GM18909 (cell line): ENCODE measurements around the gene KRTAP9-3.
"Not testable (repeated sequence)": the region's sequence is repeated elsewhere in the genome, so short reads cannot be mapped to it uniquely, and the experiment has no call there.

Experiments
- ATAC-seq: cut with Tn5 transposase; IDR thresholded peaks from one replicate; pipeline ENCODE4 v1.9.1; 2021; ENCODE audit warnings: mild to moderate bottlenecking; ENCODE audit not compliant: unreplicated experiment, poor library complexity

The KRTAP9-3 gene

DNA sequence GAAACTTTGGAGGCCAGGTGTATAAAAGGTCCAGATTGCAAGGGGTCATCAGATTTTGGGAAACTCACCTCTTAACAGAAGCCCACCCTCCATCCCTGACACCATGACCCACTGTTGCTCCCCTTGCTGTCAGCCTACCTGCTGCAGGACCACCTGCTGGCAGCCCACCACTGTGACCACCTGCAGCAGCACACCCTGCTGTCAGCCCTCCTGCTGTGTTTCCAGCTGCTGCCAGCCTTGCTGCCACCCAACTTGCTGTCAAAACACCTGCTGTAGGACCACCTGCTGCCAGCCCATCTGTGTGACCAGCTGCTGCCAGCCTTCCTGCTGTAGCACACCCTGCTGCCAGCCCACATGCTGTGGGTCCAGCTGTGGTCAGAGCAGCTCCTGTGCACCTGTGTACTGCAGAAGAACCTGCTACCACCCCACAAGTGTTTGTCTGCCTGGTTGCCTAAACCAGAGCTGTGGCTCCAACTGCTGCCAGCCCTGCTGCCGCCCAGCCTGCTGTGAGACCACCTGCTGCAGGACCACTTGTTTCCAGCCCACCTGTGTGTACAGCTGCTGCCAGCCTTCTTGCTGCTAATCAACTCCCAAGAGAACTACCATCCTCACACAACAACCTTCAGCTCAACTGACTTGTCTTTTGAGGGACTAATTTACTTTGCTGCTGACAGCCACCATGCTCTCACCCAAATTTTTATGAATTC, at the start of gene KRTAP9-3:
Gene KRTAP9-3, plus strand, starts transcription at position 51 of the 707 bp plus-strand sequence. Its CDS starts 53 bp downstream, at position 104.
- ATAC-seq = not testable (repeated sequence)

- no peak for ATAC-seq
These were observed 47.7 kb upstream of the KRTAP9-3 start, which contains the start of gene KRTAP4-1 for GRCh38 chr17:41184480-41184961. TSS of gene KRTAP4-1 (minus strand) at chr17:41184911. CDS start at chr17:41184854, 57 bp downstream.

- ATAC-seq = no peak
These were observed 47.2 kb upstream of the KRTAP9-3 start for GRCh38 chr17:41185001-41185400.

DNA sequence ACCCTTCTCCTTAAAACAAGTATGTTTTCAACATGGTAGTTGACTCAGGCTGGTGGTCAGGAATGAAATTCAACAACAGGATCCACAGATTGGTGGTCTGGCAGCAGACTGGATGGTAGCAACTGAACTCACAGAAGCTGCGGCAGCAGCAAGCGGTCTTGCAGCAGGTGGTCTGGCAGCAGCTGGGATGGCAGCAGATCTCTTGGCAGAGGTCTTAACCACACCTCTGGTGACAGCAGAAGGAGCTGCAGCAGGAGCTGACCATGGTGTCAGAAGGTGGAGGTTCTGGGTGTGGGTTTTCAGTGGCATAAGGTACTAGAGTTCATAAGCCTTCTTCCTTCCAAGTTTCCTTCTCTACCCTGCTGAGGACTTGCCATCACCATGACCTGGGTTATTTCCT, 45.4 kb upstream of the KRTAP9-3 start:
- ATAC-seq = no peak

DNA sequence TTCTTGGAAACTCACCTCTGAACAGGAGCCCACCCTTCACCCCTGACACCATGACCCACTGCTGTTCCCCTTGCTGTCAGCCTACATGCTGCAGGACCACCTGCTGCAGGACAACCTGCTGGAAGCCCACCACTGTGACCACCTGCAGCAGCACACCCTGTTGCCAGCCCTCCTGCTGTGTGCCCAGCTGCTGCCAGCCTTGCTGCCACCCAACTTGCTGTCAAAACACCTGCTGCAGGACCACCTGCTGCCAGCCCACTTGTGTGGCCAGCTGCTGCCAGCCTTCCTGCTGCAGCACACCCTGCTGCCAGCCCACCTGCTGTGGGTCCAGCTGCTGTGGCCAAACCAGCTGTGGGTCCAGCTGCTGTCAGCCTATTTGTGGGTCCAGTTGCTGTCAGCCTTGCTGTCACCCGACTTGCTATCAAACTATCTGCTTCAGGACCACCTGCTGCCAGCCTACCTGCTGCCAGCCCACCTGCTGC, 42.4 kb upstream of the KRTAP9-3 start, which contains the start of gene KRTAP9-1:
Gene KRTAP9-1, plus strand, starts transcription at position 51 of the 482 bp plus-strand sequence. Its CDS starts 0 bp downstream, at position 51.
- not testable (repeated sequence) for ATAC-seq

GRCh38 chr17:41190328-41190727, 41.9 kb upstream of the KRTAP9-3 start:
- ATAC-seq = no peak

DNA sequence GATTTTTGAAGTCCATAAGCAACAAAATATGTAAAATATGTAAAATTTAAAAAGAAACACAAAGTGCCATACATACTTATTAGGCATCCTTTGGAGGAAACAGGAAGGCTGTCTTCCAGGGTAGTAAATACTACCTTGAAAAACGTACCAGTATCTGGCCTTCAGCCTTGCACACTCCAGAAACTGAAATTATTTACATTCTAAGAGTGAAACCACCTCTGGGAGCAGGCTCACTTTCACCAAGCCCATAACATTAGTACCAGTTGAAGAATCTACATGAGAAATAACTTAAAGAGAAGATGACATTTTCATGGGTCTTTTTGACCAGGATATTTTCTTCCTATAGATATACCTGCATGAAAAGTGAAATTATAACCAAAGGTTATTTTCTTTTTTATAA, 36.2 kb upstream of the KRTAP9-3 start:
- no peak for ATAC-seq

GRCh38 chr17:41199421-41200078, 32.7 kb upstream of the KRTAP9-3 start:
- no peak for ATAC-seq

DNA sequence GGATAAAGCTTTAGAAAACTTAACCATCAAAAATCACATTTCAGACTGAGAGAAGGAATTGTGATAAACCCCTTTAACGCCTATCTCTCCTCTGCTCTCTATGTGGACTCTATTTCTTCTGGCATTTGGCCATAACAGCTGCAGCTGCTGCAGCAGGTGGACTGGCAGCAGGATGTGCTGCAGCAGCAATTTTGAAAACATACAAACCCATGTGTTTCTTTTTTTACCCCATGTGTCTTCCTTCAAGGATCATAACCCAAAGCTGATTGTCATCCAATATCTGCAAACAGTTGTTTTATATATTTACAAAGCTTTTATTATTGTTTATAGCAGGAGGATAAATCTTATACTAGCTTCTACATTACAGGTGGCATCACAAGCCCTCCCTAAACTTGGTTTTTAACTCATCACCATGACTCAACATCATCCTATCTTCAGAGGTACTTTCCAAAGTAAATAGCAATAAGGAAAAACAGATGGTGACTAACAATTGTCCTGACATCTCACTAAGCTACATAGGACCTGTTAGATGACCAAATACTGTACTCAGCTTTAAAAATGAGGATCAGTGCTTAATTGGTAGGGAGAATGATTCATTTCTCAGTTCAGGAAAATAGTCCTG, 20.3 kb upstream of the KRTAP9-3 start:
- ATAC-seq = no peak

DNA sequence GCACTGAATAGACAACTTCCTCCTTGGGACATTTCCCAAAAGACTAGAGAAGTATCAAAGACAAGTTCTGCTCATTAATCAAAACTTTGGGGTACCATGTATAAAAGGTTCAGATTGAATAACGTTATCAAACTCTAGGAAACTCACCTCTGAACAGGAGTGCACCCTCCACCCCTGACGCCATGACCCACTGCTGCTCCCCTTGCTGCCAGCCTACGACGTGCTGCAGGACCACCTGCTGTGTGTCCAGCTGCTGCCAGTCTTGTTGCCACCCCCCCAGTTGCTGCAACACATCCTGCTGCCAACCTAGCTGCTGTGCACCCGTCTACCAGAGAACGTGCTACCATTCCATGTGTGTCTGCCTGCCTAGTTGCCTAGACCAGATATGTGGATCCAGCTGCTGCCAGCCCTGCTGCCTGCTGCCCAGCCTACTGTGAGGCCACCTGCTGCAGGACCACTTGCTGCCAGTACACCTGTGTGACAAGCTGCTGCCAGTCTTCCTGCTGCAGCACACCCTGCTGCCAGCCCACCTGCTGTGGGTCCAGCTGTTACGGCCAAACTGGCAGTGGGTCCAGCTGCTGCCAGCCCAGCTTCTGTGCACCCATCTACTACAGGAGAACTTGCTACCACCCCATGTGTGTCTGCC, 19.6 kb upstream of the KRTAP9-3 start:
- ATAC-seq = no peak

DNA sequence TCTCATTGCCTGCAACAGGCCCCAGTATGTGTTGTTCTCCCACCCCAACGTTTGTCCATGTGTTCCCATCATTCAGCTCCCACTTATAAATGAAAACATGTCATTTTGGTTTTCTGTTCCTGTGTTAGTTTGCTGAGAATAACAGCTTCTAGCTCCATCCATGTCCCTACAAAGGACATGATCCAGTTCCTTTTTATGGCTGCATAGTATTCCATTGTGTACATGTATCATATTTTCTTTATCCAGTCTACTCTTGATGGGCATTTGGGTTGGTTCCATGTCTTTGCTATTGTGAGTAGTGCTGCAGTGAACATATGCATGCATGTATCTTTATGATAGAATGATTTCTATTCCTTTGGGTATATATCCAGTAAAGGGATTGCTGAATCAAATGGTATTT, 16.6 kb upstream of the KRTAP9-3 start:
- ATAC-seq = no peak

GRCh38 chr17:41223821-41224220, 8.4 kb upstream of the KRTAP9-3 start:
- no peak for ATAC-seq

DNA sequence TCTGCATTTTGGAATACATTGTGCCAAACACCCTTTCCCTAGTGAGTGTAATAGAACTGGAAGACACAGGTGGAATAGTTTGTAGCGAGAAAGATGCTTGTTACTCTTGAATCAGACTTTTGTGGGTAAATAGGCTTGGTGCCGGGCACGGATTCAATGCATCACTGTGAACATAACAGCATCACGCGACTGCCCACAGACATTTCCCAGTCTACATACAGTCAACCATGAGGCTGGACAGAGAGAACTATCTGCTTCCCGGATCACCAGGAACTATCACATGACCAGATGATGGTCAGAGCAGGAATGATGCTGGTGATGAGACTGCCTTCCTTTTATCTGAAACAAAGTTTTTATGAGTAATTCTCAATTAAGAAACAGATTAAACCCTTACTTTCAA, 6.2 kb upstream of the KRTAP9-3 start:
- ATAC-seq = no peak

- ATAC-seq = not testable (repeated sequence)
These were observed 5.6 kb upstream of the KRTAP9-3 start, which contains the start of gene KRTAP9-2 for GRCh38 chr17:41226598-41227095. TSS of gene KRTAP9-2 (plus strand) at chr17:41226648. CDS start at chr17:41226655, 7 bp downstream.

DNA sequence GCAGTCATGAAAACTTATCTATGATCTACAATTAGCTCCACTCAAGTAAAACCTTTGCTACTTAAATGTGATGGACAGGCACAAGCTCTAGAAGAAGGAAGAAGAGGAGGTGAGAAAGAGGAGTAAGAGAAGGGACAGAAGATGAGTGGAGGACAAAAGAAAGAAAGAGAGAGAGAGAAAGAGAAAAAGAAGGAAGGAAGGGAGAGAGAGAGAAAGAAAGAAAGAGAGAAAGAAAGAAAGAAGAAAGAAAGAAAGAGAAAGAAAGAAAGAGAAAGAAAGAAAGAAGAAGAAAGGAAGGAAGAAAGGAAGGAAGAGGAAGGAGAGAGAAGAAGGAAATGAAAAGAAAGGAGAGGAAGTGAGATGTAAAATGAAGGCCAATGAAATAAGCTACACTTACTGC, 2.2 kb upstream of the KRTAP9-3 start:
- ATAC-seq = no peak

DNA sequence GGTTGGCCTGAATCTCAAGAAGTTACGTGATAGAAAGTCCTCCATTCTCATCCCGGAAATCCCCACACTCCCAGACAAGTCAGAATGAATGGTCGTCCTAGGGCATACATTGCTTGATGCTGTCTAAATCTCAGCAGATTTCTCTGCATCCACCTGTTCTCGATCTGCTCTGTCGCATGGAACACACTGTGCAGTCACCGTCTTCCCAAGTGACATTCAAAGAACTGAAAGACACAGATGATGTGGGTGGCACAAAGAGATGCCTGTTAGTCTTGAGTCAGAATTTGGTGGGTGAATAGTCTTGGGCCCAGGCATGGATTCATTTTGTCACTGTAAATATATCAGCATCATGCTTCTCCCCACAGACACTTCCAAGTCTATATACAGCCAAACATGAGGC, 518 bp upstream of the KRTAP9-3 start:
- no peak for ATAC-seq

DNA sequence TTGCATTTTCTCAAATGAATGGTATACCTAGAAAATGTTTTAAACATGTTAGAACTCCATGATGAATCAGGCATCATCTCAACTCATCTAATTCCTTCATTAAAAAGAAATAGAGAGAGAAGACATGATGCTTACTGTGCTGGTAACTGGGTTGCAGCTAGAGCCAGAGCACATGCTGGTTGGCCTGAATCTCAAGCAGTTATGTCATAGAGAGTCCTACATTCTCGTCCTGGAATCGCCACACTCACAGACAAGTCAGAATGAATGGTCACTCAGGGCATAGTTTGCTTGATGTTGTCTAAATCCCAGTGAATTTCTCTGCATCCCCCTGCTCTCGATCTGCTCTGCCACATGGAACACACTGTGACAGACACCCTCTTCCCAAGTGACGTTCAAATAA, 4.9 kb downstream of the KRTAP9-3 start:
- not testable (repeated sequence) for ATAC-seq

DNA sequence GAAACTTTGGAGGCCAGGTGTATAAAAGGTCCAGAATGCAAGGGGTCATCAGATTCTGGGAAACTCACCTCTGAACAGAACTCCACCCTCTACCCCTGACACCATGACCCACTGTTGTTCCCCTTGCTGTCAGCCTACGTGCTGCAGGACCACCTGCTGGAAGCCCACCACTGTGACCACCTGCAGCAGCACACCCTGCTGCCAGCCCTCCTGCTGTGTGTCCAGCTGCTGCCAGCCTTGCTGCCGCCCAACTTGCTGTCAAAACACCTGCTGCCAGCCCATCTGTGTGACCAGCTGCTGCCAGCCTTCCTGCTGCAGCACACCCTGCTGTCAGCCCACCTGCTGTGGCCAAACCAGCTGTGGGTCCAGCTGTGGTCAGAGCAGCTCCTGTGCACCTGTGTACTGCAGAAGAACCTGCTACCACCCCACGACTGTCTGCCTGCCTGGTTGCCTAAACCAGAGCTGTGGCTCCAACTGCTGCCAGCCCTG, 5.7 kb downstream of the KRTAP9-3 start, which contains the start of gene KRTAP9-8:
Gene KRTAP9-8, plus strand, starts transcription at position 51 of the 489 bp plus-strand sequence. Its CDS starts 53 bp downstream, at position 104.
- not testable (repeated sequence) for ATAC-seq

DNA sequence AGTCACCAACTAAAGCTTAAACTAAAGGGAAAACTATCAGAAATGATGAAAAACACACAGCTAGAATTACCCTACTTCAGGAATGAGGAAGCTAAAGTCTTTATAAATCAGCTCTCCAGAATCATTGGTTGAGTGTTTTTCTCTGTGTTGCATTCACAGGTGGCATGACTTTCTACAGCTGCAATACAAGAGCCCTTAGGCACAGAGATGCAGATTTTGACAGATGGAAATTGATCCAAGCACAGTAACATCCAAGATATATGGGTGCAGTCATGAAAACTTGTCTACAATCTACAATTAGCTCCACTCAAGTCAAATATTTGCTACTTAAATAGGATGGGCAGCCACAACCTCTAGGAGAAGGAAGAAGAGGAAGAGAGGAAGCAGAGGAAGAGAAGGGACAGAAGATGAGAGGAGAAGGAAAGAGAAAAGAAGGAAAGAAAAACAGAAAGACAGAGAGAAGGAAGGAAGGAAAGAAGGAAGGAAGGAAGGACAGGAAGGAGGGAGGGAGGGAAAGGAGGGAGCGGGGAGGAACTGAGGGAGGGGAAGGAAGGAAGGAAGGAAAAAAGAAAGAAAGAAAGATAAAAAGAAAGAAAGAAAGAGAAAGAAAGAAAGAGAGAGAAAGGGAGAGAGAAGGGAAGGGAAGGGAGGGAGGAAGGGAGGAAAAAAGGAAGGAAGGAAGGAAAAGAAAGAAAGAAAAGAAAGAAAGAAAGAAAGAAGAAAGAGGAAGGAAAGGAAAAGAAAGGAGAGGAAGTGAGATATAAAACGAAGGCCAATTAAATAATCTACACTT, 14.9 kb downstream of the KRTAP9-3 start:
- not testable (repeated sequence) for ATAC-seq
